SH-SY5Y (cell line): Measurements from ENCODE around the gene ANKK1.

Experiments used
- GATA2 ChIP-seq: IDR thresholded peaks from 2 replicates; pipeline ENCODE4 v1.6.1; 2011; ENCODE audit warnings: mild to moderate bottlenecking, low read depth, low read length
- GATA3 ChIP-seq: IDR thresholded peaks from 2 replicates; pipeline ENCODE4 v1.6.1; 2011; ENCODE audit warnings: low read depth, mild to moderate bottlenecking, low read length, moderate library complexity

DNA sequence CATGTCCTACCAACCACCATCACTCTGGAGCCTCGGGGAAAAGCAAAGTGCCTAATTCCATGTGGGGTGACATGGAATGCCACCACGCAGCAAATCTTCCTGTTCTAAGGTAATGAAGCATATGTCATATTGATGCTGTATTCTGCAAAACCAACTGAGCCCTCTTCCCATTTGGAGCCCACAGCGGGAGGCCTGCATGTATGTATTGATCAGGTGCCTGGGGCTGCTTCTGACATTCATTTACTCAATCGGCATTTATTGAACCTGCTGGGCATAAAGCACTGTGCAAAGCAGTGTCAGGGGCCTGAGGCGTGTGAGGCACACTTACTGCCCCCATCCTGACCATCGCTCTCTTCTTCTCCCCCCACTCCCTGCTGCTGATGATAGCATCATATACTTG is 39.1 kb downstream of the ANKK1 start:
- no peak for TF ChIP-seq GATA2
- TF ChIP-seq GATA3, result no peak
